ENCODE results near the gene TMEM258. TPM values are rescaled to one million over a fixed set of nuclear protein-coding genes. Genes with fewer than 3 reads are reported as not detected.

Gene TMEM258
- polyA plus RNA-seq, 1 of the 3 experiments (the other 2 are of a cell fraction), result 454 TPM

DNA sequence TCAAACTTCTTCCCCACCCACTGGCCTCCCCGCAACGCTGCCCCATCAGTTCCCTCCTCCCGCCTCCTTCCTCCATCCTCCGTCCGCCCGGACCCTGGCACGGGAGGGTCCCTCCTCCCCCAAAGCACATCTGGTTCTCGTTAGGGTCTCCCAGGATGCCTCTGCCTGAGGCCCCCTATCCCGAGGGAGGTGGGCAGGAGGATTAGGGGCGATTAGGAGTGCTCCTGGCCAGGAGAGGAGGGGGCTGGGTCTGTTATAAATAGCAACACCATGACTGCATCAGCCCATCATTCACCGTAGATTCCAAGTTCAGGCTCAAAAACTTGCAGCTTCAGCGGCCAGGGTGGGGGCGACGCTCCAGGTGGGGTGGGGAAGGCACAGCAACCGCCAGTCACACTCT is 29.6 kb downstream of the TMEM258 start:
- Histone ChIP-seq H3F3A (replicated peaks; ENCODE audit: insufficient read depth) (no peaks in the 10 kb centered on the region), H3K9ac (no peak overlapping the region), H3K27ac (ENCODE audit: low read depth in 2 of 2, low read length in 1 of 2) (no peak overlapping the region), H2AFZ (ENCODE audit: low read depth) (no peak overlapping the region), H3K79me2 (ENCODE audit: insufficient read depth) (no peaks in the 10 kb centered on the region), H3K4me2 (no peak overlapping the region), H4K20me1 (ENCODE audit: insufficient read depth) (no peaks in the 10 kb centered on the region), H3K36me3 (replicated peaks in 1 of 2; ENCODE audit: control insufficient read depth in 1 of 2, insufficient read depth in 2 of 2, low read length in 1 of 2) (no peaks in the 10 kb centered on the region), H3K4me3 (ENCODE audit: low read depth in 2 of 2, low read length in 1 of 2) (no peak overlapping the region), H3K4me1 (ENCODE audit: control insufficient read depth in 1 of 2, insufficient read depth in 2 of 2, low read depth in 1 of 2, low read length in 1 of 2) (peaks cover 0 to 20% of the 10 kb centered on the region in 2 experiments; a peak in 2 of 4 replicates), H3K27me3 (ENCODE audit: insufficient read depth) (no peaks in the 10 kb centered on the region), H3K9me2 (no peaks in the 10 kb centered on the region), H3K9me3 (no peaks in the 10 kb centered on the region)
- DNase-seq, result peak; percentile 79
- TF ChIP-seq ELF1 (IDR thresholded peaks at IDR 0.05) (no peak), RCOR1 (IDR thresholded peaks at IDR 0.05; ENCODE audit: low read length) (no peak), TAF1 (IDR thresholded peaks at IDR 0.05; ENCODE audit: borderline replicate concordance, low read depth, low read length) (no peak), EP300 (IDR thresholded peaks at IDR 0.05; ENCODE audit: borderline replicate concordance in 1 of 2, low read depth in 1 of 2, low read length in 1 of 2) (no peak), REST (IDR thresholded peaks at IDR 0.05; ENCODE audit: low read depth, low read length) (no peak), EZH2phosphoT487 (IDR thresholded peaks at IDR 0.05; ENCODE audit: borderline replicate concordance, low read depth) (no peak), NRF1 (IDR thresholded peaks at IDR 0.05; ENCODE audit: low read depth, low read length) (no peak), FOSL2 (IDR thresholded peaks at IDR 0.05; ENCODE audit: borderline replicate concordance, low read depth) (no peak), NFIC (IDR thresholded peaks at IDR 0.05; ENCODE audit: borderline replicate concordance) (no peak)
- TF ChIP-seq, protein P1, sequence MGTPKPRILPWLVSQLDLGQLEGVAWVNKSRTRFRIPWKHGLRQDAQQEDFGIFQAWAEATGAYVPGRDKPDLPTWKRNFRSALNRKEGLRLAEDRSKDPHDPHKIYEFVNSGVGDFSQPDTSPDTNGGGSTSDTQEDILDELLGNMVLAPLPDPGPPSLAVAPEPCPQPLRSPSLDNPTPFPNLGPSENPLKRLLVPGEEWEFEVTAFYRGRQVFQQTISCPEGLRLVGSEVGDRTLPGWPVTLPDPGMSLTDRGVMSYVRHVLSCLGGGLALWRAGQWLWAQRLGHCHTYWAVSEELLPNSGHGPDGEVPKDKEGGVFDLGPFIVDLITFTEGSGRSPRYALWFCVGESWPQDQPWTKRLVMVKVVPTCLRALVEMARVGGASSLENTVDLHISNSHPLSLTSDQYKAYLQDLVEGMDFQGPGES (IDR thresholded peaks at IDR 0.05; ENCODE audit: low read depth, low read length), result no peak
- TF ChIP-seq, protein P2, sequence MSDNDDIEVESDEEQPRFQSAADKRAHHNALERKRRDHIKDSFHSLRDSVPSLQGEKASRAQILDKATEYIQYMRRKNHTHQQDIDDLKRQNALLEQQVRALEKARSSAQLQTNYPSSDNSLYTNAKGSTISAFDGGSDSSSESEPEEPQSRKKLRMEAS (IDR thresholded peaks at IDR 0.05; ENCODE audit: low read depth), result no peak
- ChIA-PET CTCF (interaction anchor here (1.2 to 14.3 kb wide), 5 partner anchors 14 to 345 kb away, joined by 3 to 140 read pairs (median 6); no protein-coding TSS in a partner anchor), POLR2A (no interaction called here)
- 52% methylated on average over 15 of the region's 15 CpGs for WGBS (ENCODE audit: low lambda C conversion rate)

DNA sequence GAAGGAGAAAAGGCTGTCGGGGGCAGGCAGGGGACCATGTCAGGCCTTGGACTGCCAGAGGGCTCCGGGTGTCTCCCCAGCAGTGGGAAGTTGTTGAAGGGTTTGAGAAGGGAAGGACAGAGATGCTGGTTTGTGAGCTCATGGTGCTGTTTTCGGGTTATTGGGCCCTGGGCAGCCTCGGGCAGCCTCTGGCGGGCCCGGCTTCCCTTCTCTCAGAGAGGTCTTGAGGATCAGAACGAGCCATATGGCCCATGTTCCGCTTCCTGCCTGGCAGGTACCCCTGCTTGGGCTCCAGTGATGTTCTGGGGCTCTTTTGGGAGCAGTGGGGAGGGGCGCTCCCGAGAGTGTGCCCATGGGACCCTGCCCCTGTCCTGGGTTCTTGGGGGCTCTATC is 30.2 kb downstream of the TMEM258 start:
- Histone ChIP-seq H3K27me3 (ENCODE audit: insufficient read depth) (no peaks in the 10 kb centered on the region), H3K9ac (no peak overlapping the region), H3F3A (replicated peaks; ENCODE audit: insufficient read depth) (no peaks in the 10 kb centered on the region), H4K20me1 (ENCODE audit: insufficient read depth) (no peaks in the 10 kb centered on the region), H3K27ac (ENCODE audit: low read depth in 2 of 2, low read length in 1 of 2) (no peak overlapping the region), H3K4me1 (ENCODE audit: control insufficient read depth in 1 of 2, insufficient read depth in 2 of 2, low read depth in 1 of 2, low read length in 1 of 2) (peaks cover 0 to 20% of the 10 kb centered on the region in 2 experiments; a peak in 2 of 4 replicates), H3K79me2 (ENCODE audit: insufficient read depth) (no peaks in the 10 kb centered on the region), H3K36me3 (replicated peaks in 1 of 2; ENCODE audit: control insufficient read depth in 1 of 2, insufficient read depth in 2 of 2, low read length in 1 of 2) (no peaks in the 10 kb centered on the region), H3K4me2 (no peak overlapping the region), H3K9me2 (no peaks in the 10 kb centered on the region), H3K9me3 (no peaks in the 10 kb centered on the region), H3K4me3 (ENCODE audit: low read depth in 2 of 2, low read length in 1 of 2) (no peak overlapping the region), H2AFZ (ENCODE audit: low read depth) (no peak overlapping the region)
- ChIA-PET POLR2A (no interaction called here), CTCF (interaction anchor here (0.9 to 14.3 kb wide), 5 partner anchors 15 to 320 kb away, joined by 3 to 140 read pairs (median 4); partner anchors contain the start of genes FEN1 and TMEM258)
- no peak for DNase-seq
- 90% methylated on average over 4 of the region's 10 CpGs for WGBS (ENCODE audit: low lambda C conversion rate)
- TF ChIP-seq, protein P3, sequence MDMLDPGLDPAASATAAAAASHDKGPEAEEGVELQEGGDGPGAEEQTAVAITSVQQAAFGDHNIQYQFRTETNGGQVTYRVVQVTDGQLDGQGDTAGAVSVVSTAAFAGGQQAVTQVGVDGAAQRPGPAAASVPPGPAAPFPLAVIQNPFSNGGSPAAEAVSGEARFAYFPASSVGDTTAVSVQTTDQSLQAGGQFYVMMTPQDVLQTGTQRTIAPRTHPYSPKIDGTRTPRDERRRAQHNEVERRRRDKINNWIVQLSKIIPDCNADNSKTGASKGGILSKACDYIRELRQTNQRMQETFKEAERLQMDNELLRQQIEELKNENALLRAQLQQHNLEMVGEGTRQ (IDR thresholded peaks at IDR 0.05; ENCODE audit: borderline replicate concordance, low read depth, low read length), result no peak
- TF ChIP-seq FOXM1 (IDR thresholded peaks at IDR 0.05; ENCODE audit: low read depth), result no peak
- TF ChIP-seq MXI1 (IDR thresholded peaks at IDR 0.05; ENCODE audit: low read depth, low read length), result no peak
- TF ChIP-seq CTCF (IDR thresholded peaks at IDR 0.05), result no peak
- no peak for TF ChIP-seq RXRA (IDR thresholded peaks at IDR 0.05; ENCODE audit: borderline replicate concordance, low read depth)
- TF ChIP-seq RFX5 (IDR thresholded peaks at IDR 0.05; ENCODE audit: low read length), result no peak

Measured in SK-N-SH (cell line).